Breast epithelium (tissue), 3 donors: ENCODE data around the gene ZNF431.

Experiments used
- POLR2AphosphoS5 ChIP-seq, 3 donors: sonication (generic); formaldehyde crosslinking; IDR thresholded peaks; one replicate each; pipeline ENCODE4 v1.6.1; 2017; ENCODE audit warnings: antibody characterized with exemption in 3 of 3
- TF ChIP-seq, protein P1 (sequence below), 3 donors: fragments of 450-650 bp; IDR thresholded peaks; one replicate each; pipeline ENCODE4 v1.5.1; 2016 to 2017; ENCODE audit warnings: antibody characterized with exemption in 3 of 3, mild to moderate bottlenecking in 3 of 3, moderate library complexity in 3 of 3

DNA sequence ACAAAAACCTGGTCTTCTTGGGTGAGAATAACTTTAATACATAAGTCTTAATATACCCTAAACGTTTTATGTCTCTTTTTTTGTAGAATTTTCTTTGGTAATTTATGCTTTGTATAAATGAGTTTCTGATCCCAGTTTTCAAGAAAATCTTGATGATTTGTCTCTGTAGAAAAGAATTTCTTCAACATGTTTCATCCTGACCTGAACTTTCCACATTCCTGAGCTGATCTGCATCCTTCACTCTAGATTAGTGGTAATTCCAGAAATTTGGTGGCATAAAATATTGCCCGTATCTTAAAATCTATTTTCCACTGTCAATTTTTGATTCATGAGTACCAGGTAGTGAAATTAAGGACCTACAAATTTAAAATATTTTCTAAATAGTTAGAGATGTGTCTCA is 43.5 kb upstream of the ZNF431 start:
- TF ChIP-seq, protein P1, sequence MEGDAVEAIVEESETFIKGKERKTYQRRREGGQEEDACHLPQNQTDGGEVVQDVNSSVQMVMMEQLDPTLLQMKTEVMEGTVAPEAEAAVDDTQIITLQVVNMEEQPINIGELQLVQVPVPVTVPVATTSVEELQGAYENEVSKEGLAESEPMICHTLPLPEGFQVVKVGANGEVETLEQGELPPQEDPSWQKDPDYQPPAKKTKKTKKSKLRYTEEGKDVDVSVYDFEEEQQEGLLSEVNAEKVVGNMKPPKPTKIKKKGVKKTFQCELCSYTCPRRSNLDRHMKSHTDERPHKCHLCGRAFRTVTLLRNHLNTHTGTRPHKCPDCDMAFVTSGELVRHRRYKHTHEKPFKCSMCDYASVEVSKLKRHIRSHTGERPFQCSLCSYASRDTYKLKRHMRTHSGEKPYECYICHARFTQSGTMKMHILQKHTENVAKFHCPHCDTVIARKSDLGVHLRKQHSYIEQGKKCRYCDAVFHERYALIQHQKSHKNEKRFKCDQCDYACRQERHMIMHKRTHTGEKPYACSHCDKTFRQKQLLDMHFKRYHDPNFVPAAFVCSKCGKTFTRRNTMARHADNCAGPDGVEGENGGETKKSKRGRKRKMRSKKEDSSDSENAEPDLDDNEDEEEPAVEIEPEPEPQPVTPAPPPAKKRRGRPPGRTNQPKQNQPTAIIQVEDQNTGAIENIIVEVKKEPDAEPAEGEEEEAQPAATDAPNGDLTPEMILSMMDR (IDR thresholded peaks at IDR 0.05): no peak
- no peak for TF ChIP-seq POLR2AphosphoS5 (IDR thresholded peaks at IDR 0.05)
